Measurements from ENCODE around the gene CLCN3. TPM values are rescaled to one million over a fixed set of nuclear protein-coding genes. Genes with fewer than 3 reads are reported as not detected.

CLCN3 gene
- total RNA-seq, 1 donor from 2014 or later = 111 TPM

Other genes with a start within 250 kb of the CLCN3 start
- 31.5 TPM for gene NEK1, start 8.0 kb upstream of the CLCN3 start, total RNA-seq
- 42.7 TPM for gene HPF1, start 137.4 kb downstream of the CLCN3 start, total RNA-seq